GM18498 (cell line): Measurements from ENCODE around the gene UBQLN1.
A peak's percentile ranks its signal among the peaks of the same experiment; 100 is the strongest.
"Not testable (repeated sequence)": the region's sequence is repeated elsewhere in the genome, so short reads cannot be mapped to it uniquely, and the experiment has no call there.

Experiments
- ATAC-seq: cut with Tn5 transposase; IDR thresholded peaks from one replicate; pipeline ENCODE4 v1.9.1; 2021; ENCODE audit warnings: mild to moderate bottlenecking, moderate library complexity; ENCODE audit not compliant: unreplicated experiment

The UBQLN1 gene

DNA sequence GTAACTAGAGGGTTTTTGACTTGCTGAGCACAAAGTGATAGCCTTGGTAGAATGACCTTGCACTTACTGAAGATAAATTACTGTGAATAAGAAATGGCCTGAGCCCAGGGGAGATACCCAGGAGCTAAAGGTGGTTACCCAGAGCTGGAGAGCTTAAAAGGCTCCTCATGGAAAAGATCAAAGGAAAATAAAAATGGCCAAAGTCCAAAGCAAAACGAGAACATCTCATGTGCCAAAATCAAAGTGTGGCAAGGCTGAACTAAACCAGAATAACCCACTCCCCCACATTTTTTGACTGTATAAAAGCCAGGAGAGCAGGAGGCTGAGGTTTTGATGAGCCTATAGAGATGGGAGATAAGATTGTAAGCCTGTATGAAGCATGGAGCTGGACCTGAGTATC lies 70.4 kb downstream of the UBQLN1 start:
- ATAC-seq = no peak

DNA sequence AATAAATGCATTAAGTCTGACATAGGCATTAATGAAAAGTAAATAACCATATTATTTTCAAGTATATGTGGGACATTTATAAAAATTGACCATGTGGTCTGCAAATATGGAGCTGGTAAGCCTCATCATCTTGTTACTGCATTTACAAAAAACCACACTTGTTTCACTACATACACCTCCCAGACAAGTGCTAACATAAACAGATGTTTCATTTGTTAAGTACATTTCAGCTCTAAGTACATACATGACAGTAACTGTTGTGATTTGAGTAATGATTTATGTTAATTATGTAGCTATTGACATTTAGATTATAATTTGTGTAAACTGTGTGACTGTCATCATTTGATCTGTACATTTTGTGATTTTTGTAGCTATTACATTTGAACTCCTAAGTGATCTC lies 70.9 kb downstream of the UBQLN1 start:
- ATAC-seq = no peak

DNA sequence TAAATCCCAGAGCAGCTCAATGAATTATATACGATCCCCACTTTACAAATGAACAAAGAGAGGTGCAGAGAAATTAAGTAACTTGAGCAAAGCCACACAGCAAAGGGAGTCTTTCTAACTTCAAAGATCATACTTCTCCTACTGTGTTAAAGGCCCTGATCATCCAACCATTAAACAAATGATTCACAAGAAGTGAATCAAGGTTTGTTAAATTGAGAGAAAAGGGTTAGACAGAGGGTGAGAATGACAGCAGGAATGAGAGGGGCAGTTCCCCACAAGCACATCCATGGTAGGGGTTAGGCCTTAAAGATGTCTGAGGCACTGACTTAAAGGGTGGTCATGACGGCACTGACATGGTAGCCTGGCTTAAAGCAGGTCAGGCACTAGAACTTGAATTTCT lies 74.1 kb downstream of the UBQLN1 start:
- no peak for ATAC-seq

DNA sequence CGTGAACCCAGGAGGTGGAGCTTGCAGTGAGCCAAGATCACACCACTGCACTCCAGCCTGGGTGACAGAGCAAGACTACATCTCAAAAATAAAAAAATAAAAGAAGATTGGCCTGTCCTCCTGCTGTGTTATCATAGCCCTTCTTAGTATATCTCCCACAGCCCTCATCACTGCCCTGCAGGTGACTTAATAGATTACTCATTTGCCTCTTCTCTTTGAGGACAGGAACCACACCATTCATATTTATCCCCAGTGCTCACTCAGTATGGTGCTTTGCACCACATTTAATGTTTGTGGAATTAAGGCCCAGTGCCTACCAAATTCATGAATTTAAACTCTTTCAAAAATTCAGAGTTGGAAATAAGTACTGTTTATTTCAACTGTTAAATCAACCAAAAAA lies 74.5 kb downstream of the UBQLN1 start:
- ATAC-seq = no peak

DNA sequence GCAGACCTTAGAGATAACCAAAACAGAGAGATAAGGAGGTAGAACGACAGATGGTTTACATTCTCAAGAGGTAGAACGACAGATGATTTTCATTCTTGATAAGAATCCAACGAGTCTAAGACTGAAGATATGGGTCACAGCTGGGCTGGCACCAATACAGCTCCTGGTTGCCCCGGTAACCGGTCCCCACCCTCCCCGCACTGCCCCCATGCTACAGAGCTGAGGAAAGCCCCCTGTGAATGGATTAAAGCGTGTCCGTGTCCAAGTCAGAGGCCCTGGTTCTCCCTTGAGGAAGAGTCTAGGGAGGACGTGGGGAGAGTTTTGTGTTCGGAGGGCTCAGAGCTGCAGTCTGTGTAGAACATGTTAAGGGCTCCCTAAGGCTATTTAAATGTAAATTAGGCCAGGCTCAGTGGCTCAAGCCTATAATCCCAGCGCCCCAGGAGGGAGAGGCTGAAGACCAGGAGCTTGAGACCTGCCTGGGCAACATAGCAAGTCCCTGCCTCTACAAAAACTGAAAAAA lies 76.8 kb downstream of the UBQLN1 start:
- ATAC-seq = no peak

DNA sequence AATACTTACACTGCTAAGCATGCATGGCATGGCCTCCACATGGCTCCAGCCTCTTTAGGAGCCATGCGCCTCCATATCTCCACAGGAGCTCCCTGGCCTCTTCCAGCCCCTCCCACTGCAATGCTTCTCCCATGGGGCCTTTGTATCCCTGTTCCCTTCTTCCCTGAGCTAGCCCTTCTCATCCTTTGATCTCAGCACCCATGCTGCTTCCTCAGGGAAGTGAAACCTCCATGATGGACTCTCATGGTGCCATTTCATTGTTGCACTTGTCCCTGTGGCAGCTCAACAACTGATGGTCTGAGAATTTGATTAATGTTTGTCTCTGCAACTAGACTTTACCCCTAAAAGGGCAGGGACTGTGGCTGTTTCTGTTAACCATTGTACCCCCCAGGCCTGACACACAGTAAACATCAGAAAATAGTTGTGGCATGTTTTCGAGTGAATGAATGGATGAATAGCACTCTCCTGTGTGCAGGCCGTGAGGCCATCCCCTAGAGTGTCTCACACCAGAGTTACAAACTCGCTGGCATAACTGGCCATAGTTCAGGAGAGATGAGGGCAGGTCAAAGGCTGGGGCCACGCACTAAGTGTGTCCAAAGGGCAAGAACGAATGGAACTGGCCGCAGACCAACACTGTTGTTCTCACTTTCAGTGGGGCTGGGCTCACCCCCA lies 78.2 kb downstream of the UBQLN1 start:
- ATAC-seq = no peak

DNA sequence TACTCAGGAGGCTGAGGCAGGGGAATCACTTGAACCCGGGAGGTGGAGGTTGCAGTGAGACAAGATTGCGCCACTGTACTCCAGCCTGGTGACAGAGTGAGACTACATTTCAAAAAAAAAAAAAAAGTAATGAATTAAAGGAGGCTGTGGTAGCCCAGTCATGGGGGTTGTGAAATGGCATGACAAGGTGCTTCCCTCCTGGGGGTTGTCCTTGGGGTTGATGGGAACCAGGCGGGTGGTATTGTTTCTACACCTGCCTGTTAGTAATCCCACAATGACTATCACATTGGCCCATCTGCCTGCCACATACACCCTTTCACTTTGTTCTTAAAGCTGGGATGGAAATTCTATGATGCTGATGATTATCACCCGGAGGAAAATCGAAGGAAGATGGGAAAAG lies 79.2 kb downstream of the UBQLN1 start:
- ATAC-seq = no peak

DNA sequence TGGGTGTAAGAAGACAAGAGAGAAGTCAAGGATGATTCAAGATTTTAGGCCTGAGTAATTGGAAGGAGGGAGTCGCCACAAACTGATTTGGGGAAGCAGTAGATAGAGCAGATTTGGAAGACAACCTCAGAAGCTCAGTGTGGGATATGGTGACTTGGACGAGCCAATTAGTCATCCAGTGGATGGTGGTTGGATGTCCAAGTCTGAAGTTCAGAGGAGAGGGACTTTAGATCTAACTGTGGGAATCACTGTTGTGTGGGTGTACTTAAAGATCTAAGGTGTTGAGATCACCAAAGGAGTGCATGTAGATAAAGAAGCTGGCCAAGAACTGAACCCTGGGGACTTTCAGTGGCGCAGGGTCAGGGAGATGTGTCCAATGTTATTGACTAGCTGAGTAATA lies 82.6 kb downstream of the UBQLN1 start:
- ATAC-seq = no peak

DNA sequence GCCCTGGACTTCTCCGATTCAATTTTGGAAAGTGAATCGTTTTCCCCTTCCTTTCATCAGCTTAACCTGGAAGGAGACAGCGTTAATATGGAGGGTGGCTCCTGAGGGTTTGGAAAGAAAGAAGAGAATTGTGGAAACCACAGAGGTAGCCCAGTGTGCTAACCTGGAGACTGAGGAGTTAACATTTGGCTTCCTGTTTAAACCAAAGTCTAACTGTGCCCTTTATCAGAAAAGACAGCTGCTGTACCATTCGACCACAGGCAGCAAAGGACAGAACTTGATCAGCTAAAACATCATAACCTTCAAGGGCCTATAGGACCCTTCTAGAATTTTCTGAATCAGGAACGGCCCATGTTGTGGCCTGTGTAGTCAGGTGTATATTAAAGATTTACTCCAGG lies 84.1 kb downstream of the UBQLN1 start:
- peak; percentile 30 for ATAC-seq

DNA sequence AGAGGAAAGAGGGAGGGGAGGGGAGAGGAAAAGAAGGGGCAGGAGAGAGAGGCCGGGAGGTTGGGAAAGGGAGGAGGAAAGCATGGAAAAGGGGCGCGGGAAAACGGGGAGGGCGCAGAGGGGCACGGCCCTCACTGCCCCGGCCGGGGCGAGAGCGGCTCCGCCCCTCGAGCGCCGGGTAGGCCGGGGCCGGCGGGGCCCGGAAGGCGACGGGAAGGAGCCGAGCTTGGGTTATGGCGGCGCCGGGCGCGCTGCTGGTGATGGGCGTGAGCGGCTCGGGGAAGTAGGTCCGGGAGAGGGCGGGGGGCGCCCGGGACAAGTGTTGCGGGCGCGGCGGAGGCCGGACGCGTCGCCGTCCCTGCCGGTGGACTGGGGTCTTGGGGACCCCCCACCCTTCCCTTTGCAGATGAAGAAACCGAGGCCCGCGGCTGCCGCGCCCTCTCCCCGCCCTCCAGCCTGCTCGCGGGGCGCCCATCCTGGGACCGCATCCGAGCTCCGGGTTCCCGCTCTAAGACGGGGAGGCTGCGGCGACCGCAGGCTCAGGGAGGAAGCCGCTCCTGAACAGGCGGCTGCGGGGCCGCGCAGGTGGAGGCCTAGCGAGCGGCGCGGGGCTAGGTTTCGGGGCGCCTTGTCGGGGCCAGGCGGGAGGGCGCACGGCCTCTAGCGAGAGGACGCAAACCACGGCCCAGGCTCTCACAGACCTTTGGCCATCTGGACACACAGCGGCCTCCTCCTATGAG lies 84.6 kb downstream of the UBQLN1 start, which contains the start of gene IDNK:
Gene IDNK, plus strand, starts transcription at position 205 of the 740 bp plus-strand sequence. Its CDS starts 29 bp downstream, at position 234.
- ATAC-seq = peak; percentile 84

DNA sequence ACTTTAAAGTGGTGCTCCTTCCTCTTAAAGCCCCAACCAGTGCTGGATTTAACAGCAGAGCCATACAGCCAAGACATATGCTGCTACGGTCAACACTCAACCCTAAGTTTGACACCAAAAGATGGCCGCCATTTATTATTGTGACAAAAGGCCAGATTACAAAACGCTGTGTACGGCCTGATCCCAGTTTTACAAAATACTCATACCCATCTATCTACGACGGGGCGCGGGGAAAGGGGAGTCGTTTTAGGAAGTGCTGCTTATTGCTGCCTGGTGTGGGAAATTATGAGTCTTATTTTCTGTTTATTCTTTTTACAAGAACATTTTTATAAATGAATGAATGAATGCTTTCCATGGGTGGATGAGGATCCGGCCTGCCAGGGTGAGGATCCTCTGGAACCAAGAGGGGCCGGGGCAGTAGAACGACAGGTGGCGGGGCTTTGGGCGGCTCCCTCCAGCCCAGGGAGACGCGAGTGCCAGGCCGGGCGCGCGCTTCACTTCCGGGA lies 85.3 kb downstream of the UBQLN1 start:
- peak; percentile 55 for ATAC-seq

DNA sequence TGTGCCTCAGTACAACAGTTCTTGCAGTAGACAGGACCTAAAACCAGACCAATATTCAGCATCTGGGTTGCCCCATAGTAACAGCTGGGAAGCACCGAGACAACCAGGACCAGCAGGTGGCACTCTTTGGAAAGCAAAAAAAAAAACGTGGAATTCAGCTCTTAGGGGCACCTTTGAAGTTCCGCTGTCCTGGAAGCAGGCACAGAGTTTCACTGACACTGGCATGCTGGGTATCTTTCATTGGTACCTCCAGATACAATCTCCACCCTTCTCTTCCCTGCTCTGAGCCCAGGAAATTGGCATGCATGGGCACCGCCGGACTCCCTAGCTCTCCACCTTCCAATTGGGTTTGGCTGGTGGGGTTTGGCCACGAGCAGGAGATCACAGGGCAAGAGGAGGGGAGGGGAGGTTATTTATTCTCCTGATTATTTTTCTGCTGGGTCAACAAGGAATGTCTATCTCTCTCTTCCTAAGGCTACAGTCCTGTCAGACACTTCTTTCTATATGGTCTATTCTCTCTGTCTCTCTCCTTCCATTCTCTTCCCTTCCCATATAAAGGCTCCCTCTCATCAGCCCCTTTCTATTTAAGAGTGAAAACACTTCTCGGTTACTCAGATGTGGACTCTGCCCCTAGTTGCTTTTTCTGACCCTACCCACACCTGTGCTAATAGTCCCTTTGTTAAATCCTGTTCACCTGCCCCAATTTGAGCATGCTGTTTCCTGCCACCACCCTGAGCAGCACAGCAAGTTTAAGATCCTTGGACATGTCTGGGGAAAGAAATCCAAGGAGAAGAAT lies 86.7 kb downstream of the UBQLN1 start:
- ATAC-seq = no peak

DNA sequence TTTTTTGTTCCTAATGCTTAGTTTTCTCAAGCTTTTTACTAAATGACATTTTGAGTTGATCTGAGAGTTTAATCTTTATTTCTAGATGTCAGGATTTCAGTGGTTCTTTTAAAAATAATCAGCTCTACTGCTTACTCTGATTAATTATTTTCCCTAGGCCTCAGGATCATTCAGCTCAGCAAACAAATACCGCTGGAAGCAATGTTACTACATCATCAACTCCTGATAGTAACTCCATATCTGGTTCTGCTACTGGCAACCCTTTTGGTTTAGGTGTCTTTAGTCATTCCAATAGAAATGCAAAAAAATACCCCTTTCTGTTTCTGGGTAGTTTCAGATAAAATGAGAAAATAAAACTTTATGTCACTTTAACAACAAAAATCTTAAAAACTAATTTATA lies 90.5 kb downstream of the UBQLN1 start:
- no peak for ATAC-seq

DNA sequence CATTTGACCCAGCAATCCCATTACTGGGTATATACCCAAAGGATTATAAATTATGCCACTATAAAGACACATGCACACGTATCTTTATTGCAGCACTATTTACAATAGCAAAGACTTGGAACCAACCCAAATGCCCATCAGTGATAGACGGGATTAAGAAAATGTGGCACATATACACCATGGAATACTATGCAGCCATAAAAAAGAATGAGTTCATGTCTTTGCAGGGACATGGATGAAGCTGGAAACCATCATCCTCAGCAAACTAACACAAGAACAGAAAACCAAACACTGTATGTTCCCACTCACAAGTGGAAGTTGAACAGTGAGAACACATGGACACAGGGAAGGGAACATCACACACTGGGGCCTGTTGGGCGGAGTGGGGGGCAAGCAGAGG lies 94.5 kb downstream of the UBQLN1 start:
- not testable (repeated sequence) for ATAC-seq
